WI38 (cell line): ENCODE results near the gene MYH16.

Source experiments
- H3K4me3 ChIP-seq: 2 replicates; pipeline ENCODE4 v1.5.1; 2011; ENCODE audit warnings: low read depth, mild to moderate bottlenecking, control low read depth, low read length
- TF ChIP-seq, protein P1 (sequence below): IDR thresholded peaks from 2 replicates; pipeline ENCODE4 v1.5.1; 2012; ENCODE audit warnings: low read depth, mild to moderate bottlenecking, control low read depth, low read length

MYH16 gene

DNA sequence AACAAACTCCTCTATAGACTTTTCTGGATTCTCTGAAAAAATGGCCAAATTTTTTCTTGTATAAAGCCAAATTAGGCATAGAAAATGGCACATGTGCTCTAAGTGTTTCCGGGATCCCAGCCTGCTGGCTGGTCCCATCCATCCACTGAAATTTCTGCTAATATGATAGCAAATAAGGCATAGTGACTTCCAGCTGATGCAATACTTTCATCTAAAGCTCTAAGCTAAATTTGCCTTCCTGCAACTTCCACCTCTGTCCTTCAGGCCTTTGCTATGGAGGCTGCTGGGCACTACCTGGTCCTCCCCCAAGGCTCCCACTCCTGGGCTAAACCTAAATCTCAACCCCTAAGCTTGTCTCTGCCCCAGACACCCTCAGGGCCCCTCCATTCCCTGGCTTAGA, 20.5 kb downstream of the MYH16 start:
- no peak overlapping the region for H3K4me3 ChIP-seq
- TF ChIP-seq, protein P1, sequence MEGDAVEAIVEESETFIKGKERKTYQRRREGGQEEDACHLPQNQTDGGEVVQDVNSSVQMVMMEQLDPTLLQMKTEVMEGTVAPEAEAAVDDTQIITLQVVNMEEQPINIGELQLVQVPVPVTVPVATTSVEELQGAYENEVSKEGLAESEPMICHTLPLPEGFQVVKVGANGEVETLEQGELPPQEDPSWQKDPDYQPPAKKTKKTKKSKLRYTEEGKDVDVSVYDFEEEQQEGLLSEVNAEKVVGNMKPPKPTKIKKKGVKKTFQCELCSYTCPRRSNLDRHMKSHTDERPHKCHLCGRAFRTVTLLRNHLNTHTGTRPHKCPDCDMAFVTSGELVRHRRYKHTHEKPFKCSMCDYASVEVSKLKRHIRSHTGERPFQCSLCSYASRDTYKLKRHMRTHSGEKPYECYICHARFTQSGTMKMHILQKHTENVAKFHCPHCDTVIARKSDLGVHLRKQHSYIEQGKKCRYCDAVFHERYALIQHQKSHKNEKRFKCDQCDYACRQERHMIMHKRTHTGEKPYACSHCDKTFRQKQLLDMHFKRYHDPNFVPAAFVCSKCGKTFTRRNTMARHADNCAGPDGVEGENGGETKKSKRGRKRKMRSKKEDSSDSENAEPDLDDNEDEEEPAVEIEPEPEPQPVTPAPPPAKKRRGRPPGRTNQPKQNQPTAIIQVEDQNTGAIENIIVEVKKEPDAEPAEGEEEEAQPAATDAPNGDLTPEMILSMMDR = no peak

DNA sequence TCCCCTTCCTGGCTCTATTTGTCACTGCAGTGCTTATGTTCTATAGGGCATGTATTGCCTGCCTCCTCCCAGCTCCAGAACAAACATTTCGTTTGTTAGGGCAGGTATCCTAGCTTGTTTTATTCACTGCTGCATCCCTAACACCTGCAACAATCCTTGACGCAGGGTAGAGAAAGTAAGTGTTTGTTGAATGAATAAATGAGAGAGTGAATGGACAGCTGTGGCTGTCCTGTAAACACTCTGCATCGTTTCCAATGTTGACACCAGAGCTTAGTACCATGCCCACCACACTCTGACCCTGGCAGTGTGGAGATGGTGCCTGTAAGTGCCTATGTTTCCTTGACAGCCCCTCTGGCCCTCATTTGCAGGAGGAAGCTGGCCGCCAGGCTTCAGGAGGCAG, 21.0 kb downstream of the MYH16 start:
- H3K4me3 ChIP-seq = no peak overlapping the region
- TF ChIP-seq, protein P1 = no peak

DNA sequence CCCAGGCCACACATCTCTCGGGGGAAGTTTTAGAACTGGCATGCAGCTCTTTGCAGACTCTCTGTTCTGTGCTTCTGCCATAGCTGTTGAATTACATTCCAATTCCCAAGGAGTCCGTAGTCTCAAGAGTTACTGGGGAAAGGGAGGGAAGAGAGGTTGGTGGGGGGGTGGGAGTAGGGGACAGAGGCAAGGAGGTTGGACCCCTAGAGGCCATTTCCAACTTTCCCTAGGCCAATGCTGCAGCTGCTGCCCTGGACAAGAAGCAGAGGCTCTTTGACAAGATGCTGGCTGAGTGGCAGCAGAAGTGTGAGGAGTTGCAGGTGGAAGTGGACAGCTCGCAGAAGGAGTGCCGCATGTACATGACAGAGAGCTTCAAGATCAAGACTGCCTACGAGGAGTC, 23.8 kb downstream of the MYH16 start:
- TF ChIP-seq, protein P1 = no peak
- no peak overlapping the region for H3K4me3 ChIP-seq

DNA sequence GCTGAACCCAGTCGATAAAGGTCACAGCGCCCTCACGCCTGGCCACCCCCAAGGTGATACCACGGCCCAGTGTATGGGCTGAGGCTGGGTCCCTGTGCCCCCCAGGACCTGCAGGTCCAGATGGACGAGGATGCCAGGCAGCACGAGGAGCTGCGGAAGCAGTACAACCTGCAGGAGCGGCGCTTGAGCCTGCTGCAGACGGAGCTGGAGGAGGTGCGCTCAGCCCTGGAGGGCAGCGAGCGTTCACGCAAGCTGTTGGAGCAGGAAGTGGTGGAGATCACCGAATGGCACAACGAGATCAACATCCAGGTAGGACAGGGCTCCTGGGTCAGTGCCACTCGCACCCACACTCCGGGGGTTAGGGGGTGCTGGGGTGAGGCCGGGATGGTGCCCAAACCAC, 28.9 kb downstream of the MYH16 start:
- TF ChIP-seq, protein P1 = no peak
- no peak overlapping the region for H3K4me3 ChIP-seq

DNA sequence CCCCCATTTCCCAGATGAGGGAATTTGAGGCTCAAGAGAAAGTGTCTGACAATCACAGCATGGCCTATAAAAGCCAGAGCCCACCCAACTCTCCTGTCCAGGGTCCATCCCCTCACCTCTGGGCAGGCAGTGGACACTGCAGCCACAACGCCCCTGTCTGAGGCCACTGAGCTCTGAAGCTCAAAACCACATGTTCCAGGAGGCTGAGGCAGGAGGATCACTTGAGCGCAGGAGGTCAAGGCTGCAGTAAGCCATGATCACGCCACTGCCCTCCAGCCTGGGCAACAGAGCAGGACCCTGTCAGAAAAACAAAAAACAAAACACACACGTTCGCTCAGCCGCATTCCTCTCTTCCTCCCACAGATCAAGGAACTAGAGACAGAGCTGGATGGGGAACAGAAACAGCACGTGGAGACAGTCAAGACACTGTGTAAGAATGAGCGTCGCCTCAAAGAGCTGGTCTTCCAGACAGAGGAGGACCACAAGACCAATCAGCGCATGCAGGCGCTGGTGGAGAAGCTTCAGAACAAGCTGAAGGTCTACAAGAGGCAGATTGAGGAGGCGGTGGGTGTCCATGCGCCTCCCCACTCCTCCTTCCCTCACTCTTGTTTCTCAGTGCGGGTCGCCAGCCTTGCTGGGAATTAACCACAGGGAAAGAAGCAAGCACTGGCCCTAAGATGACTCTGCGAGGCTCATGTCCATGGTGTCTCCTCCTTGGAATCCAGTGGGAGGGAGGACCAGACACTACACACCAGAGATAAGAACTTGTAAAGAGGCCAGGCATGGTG, 33.0 kb downstream of the MYH16 start:
- TF ChIP-seq, protein P1 = no peak
- no peak overlapping the region for H3K4me3 ChIP-seq

DNA sequence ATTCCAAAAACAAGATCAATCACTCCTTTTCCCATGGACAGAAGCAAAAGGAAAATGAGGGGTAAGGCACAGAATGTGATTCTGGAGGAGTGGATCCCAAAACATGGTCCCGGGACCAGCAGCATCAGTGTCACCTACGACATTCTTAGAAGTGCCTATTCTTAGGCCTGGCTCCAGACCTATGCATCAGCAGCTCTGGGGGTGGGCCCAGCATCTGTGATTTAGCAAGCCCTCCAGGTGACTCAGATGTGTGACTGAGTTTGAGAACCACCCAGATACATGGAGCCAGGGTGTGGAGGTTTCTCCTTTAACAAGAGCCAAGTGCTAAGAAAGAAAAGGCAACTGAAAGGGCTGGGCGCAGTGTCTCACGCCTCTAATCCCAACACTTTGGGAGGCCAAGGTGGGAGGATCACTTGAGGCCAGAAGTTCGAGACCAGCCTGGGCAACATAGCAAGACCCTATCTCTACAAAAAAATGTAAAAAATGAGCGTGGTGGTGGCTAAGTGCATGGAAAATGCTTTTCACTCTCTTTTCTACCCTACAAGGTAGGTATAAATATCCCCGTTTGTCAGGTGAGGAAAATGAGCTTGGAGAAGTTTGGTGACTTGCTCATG, 35.9 kb downstream of the MYH16 start:
- TF ChIP-seq, protein P1 = no peak
- no peak overlapping the region for H3K4me3 ChIP-seq

DNA sequence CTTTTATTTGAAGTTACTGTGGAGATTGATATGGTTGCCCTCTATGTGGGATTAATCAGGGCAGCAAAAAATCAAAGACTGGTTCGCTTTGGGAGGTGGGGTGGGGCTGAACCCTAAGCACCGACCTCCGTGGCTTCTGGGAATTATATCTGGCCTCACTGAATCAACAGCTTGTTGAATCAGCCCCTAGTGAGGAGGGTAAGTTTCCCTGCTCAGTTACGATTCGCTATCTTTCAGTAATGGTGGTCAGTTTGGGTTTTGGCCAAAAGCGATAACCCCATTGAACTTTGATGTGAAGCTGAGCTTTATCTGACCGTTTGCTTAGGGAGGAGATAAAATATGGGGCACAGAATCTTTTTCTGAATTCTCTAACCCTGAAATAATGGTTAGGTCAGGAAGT, 36.5 kb downstream of the MYH16 start:
- H3K4me3 ChIP-seq = no peak overlapping the region

More for the DNA sequence above, 36.5 kb downstream of the MYH16 start:
- TF ChIP-seq, protein P1 = no peak
